Measurements from ENCODE around the gene RGS3.

Gene RGS3

GRCh38 chr9:113567361-113568080 lies 104.0 kb downstream of the RGS3 start:
- DNase-seq (ENCODE audit: low read depth), result no peak
- no peak for TF ChIP-seq CTCF (IDR thresholded peaks at IDR 0.05; ENCODE audit: insufficient read depth, low read depth, low read length, missing control alignments)
- H3K4me3 ChIP-seq (ENCODE audit: low read depth, low read length), result no peak overlapping the region

GRCh38 chr9:113568081-113568435 lies 104.5 kb downstream of the RGS3 start:
- H3K4me3 ChIP-seq (ENCODE audit: low read depth, low read length), result no peak overlapping the region
- no peak for TF ChIP-seq CTCF (IDR thresholded peaks at IDR 0.05; ENCODE audit: insufficient read depth, low read depth, low read length, missing control alignments)

GRCh38 chr9:113568571-113569321 lies 105.2 kb downstream of the RGS3 start:
- DNase-seq (ENCODE audit: low read depth), result no peak
- TF ChIP-seq CTCF (IDR thresholded peaks at IDR 0.05; ENCODE audit: insufficient read depth, low read depth, low read length, missing control alignments), result no peak
- H3K4me3 ChIP-seq (ENCODE audit: low read depth, low read length), result no peak overlapping the region

More at GRCh38 chr9:113568081-113568435, 104.5 kb downstream of the RGS3 start:
- DNase-seq (ENCODE audit: low read depth), result no peak

GRCh38 chr9:113569472-113570060 lies 106.0 kb downstream of the RGS3 start:
- TF ChIP-seq CTCF (IDR thresholded peaks at IDR 0.05; ENCODE audit: insufficient read depth, low read depth, low read length, missing control alignments), result no peak
- no peak overlapping the region for H3K4me3 ChIP-seq (ENCODE audit: low read depth, low read length)
- no peak for DNase-seq (ENCODE audit: low read depth)

GRCh38 chr9:113570106-113570505 lies 106.6 kb downstream of the RGS3 start:
- H3K4me3 ChIP-seq (ENCODE audit: low read depth, low read length), result no peak overlapping the region
- no peak for DNase-seq (ENCODE audit: low read depth)
- no peak for TF ChIP-seq CTCF (IDR thresholded peaks at IDR 0.05; ENCODE audit: insufficient read depth, low read depth, low read length, missing control alignments)

GRCh38 chr9:113570749-113571711 lies 107.5 kb downstream of the RGS3 start:
- DNase-seq (ENCODE audit: low read depth), result no peak
- H3K4me3 ChIP-seq (ENCODE audit: low read depth, low read length), result no peak overlapping the region
- no peak for TF ChIP-seq CTCF (IDR thresholded peaks at IDR 0.05; ENCODE audit: insufficient read depth, low read depth, low read length, missing control alignments)
